Upper lobe of right lung (tissue), 1 donor: Measurements from ENCODE around the gene FYN. TPM values are rescaled to one million over a fixed set of nuclear protein-coding genes. Genes with fewer than 3 reads are reported as not detected.

Source experiments
- ATAC-seq: fragments of 200-7000 bp; cut with Tn5 transposase; one replicate; pipeline ENCODE4 v1.9.1; 2020; ENCODE audit warnings: mild to moderate bottlenecking, moderate library complexity
- DNase-seq: peaks from one replicate; pipeline ENCODE4 v3.0.0-alpha.2; 2020
- H3K27ac ChIP-seq: fragments of 200-600 bp; one replicate; pipeline ENCODE4 v1.8.0; 2022
- H3K27me3 ChIP-seq: fragments of 200-600 bp; one replicate; pipeline ENCODE4 v1.8.0; 2022; ENCODE audit warnings: mild to moderate bottlenecking
- H3K36me3 ChIP-seq: fragments of 200-600 bp; one replicate; pipeline ENCODE4 v1.8.0; 2022
- H3K4me1 ChIP-seq: fragments of 200-600 bp; one replicate; pipeline ENCODE4 v1.8.0; 2022
- H3K4me3 ChIP-seq: fragments of 200-600 bp; one replicate; pipeline ENCODE4 v1.8.0; 2022; ENCODE audit warnings: mild to moderate bottlenecking
- H3K9me3 ChIP-seq: fragments of 200-600 bp; one replicate; pipeline ENCODE4 v1.8.0; 2022
- CTCF ChIP-seq: fragments of 200-600 bp; IDR thresholded peaks from one replicate; pipeline ENCODE4 v1.8.0; 2022; ENCODE audit warnings: antibody characterized with exemption
- intact Hi-C: fragments of 100-400 bp; cut with DNase I; formaldehyde crosslinking; loops from one replicate; pipeline ENCODE4 v1.11.0; 2022
- total RNA-seq: library from RNA; stranded (reverse); fragmentation: NEBNext Ultra II Directional; extraction: Animal tissue kit (Norgen Biotek cat#: 25700); gene quantifications from one replicate; pipeline ENCODE4 v1.2.1, GENCODE V29; 2021
- donor health status: DM: no; HTN: yes; CAD: no; lungs with severe emphysema.

The FYN gene
- total RNA-seq, 1 donor from 2014 or later, result 115 TPM

GRCh38 chr6:111737065-111737521, 136.2 kb downstream of the FYN start:
- H3K36me3 ChIP-seq, result no peaks in the 10 kb centered on the region
- intact Hi-C loops, result no loop called here
- H3K4me1 ChIP-seq, result peaks cover 20% of the 10 kb centered on the region
- H3K9me3 ChIP-seq, result no peaks in the 10 kb centered on the region
- no peak for DNase-seq
- no peak for TF ChIP-seq CTCF
- no peaks in the 10 kb centered on the region for H3K27me3 ChIP-seq
- ATAC-seq, result no peak
- H3K4me3 ChIP-seq, result no peak overlapping the region
- no peak overlapping the region for H3K27ac ChIP-seq

- no peak for TF ChIP-seq CTCF
- intact Hi-C loops, result no loop called here
- ATAC-seq (no peak), DNase-seq (no peak)
- peaks cover 20% of the 10 kb centered on the region for H3K4me1 ChIP-seq
- H3K4me3 ChIP-seq, result no peak overlapping the region
- H3K27me3 ChIP-seq, result no peaks in the 10 kb centered on the region
- H3K9me3 ChIP-seq, result no peaks in the 10 kb centered on the region
- H3K27ac ChIP-seq, result no peak overlapping the region
- H3K36me3 ChIP-seq, result no peaks in the 10 kb centered on the region
Observed at GRCh38 chr6:111736005-111736608, 137.1 kb downstream of the FYN start.

GRCh38 chr6:111734068-111735061, 138.9 kb downstream of the FYN start:
- DNase-seq, result no peak
- peaks cover 29% of the 10 kb centered on the region for H3K4me1 ChIP-seq
- no peak overlapping the region for H3K27ac ChIP-seq
- ATAC-seq, result no peak
- no peak overlapping the region for H3K4me3 ChIP-seq
- no peak for TF ChIP-seq CTCF
- intact Hi-C loops, result no loop called here
- H3K27me3 ChIP-seq, result no peaks in the 10 kb centered on the region
- H3K9me3 ChIP-seq, result no peaks in the 10 kb centered on the region
- no peaks in the 10 kb centered on the region for H3K36me3 ChIP-seq

- no peak for ATAC-seq
- intact Hi-C loops, result no loop called here
Observed at GRCh38 chr6:111732390-111732789, 140.9 kb downstream of the FYN start.

More at GRCh38 chr6:111732390-111732789, 140.9 kb downstream of the FYN start:
- no peak for DNase-seq
- Histone ChIP-seq H3K27me3 (no peaks in the 10 kb centered on the region), H3K4me1 (peaks cover 21% of the 10 kb centered on the region), H3K4me3 (no peak overlapping the region), H3K36me3 (no peaks in the 10 kb centered on the region), H3K9me3 (no peaks in the 10 kb centered on the region), H3K27ac (no peak overlapping the region)
- no peak for TF ChIP-seq CTCF
